Cardiac fibroblast (primary cell): ENCODE data around the gene PNP.

ENCODE experiments used
- DNase-seq, 2 donors: peaks; one replicate each; pipeline versions ENCODE4 v3.0.0 to v3.0.0-alpha.2; 2010; ENCODE audit warnings: low read depth in 2 of 2
- H3K4me3 ChIP-seq, 2 donors: replicated peaks in 1 of 2; 1 replicate in 1 of 2; 2 replicates in 1 of 2; pipeline ENCODE4 v1.5.1; 2011; ENCODE audit warnings: low read depth in 2 of 2, low read length in 2 of 2, mild to moderate bottlenecking in 2 of 2, moderate library complexity in 1 of 2
- CTCF ChIP-seq: IDR thresholded peaks from one replicate; pipeline ENCODE4 v1.5.1; 2011; ENCODE audit warnings: low read depth, mild to moderate bottlenecking, low read length, inconsistent platforms

Gene PNP

GRCh38 chr14:20478894-20479293 is 9.7 kb downstream of the PNP start:
- DNase-seq = no peak
- no peak for TF ChIP-seq CTCF
- H3K4me3 ChIP-seq = no peak overlapping the region

- no peak for TF ChIP-seq CTCF
- H3K4me3 ChIP-seq = no peak overlapping the region
- DNase-seq = no peak
Measured at GRCh38 chr14:20482382-20482781, 13.2 kb downstream of the PNP start.

- no peak for DNase-seq
- TF ChIP-seq CTCF = no peak
- no peak overlapping the region for H3K4me3 ChIP-seq
Measured at GRCh38 chr14:20485900-20486299, 16.7 kb downstream of the PNP start.

- no peak overlapping the region for H3K4me3 ChIP-seq
- TF ChIP-seq CTCF = no peak
- DNase-seq = no peak
Measured at GRCh38 chr14:20486684-20487395, 17.6 kb downstream of the PNP start.

GRCh38 chr14:20487396-20487725 is 18.2 kb downstream of the PNP start:
- no peak for TF ChIP-seq CTCF
- H3K4me3 ChIP-seq = no peak overlapping the region

GRCh38 chr14:20489093-20489994 is 20.1 kb downstream of the PNP start:
- no peak for TF ChIP-seq CTCF
- no peak overlapping the region for H3K4me3 ChIP-seq
- DNase-seq = peak; percentile 42 to 71

More at GRCh38 chr14:20487396-20487725, 18.2 kb downstream of the PNP start:
- no peak for DNase-seq
